Heart right ventricle (tissue), 16 donors: ENCODE data around the gene KCNH8. TPM values are rescaled to one million over a fixed set of nuclear protein-coding genes. Genes with fewer than 3 reads are reported as not detected.

Source experiments
- ATAC-seq, 8 donors: fragments of 200-7000 bp; cut with Tn5 transposase; one replicate each; pipeline ENCODE4 v1.9.1; 2020; ENCODE audit warnings: mild to moderate bottlenecking in 8 of 8, moderate library complexity in 8 of 8, moderate number of reproducible peaks in 1 of 8
- DNase-seq, 2 donors: peaks; one replicate each; pipeline ENCODE4 v3.0.0-alpha.2; 2020
- H3K27ac ChIP-seq, 10 donors: fragments of 200-600 bp; sonication (generic) in 2 of 10; one replicate each; pipeline versions ENCODE4 v1.5.0 to v1.8.0; 2020 to 2022; ENCODE audit warnings: mild to moderate bottlenecking in 3 of 10
- H3K27me3 ChIP-seq, 7 donors: fragments of 200-600 bp; one replicate each; pipeline ENCODE4 v1.8.0; 2021 to 2022; ENCODE audit warnings: mild to moderate bottlenecking in 2 of 7
- H3K36me3 ChIP-seq, 9 donors: fragments of 200-600 bp; sonication (generic) in 1 of 9; one replicate each; pipeline versions ENCODE4 v1.5.0 to v1.8.0; 2020 to 2022; ENCODE audit warnings: mild to moderate bottlenecking in 2 of 9
- H3K4me1 ChIP-seq, 9 donors: fragments of 200-600 bp; sonication (generic) in 1 of 9; one replicate each; pipeline versions ENCODE4 v1.5.0 to v1.8.0; 2020 to 2022; ENCODE audit warnings: mild to moderate bottlenecking in 4 of 9
- H3K4me3 ChIP-seq, 10 donors: fragments of 200-600 bp; sonication (generic) in 2 of 10; one replicate each; pipeline versions ENCODE4 v1.5.0 to v1.8.0; 2020 to 2022; ENCODE audit warnings: mild to moderate bottlenecking in 7 of 10, moderate library complexity in 2 of 10
- H3K9me3 ChIP-seq, 11 donors: fragments of 200-600 bp in 10 of 11; sonication (generic) in 2 of 11; one replicate each; pipeline versions ENCODE4 v1.5.0 to v1.8.0; 2013 to 2022; ENCODE audit warnings: mild to moderate bottlenecking in 2 of 11, control low read depth in 1 of 11, moderate library complexity in 1 of 11
- CTCF ChIP-seq, 9 donors: fragments of 200-600 bp; sonication (generic) in 2 of 9; IDR thresholded peaks; one replicate each; pipeline versions ENCODE4 v1.5.0 to v1.8.0; 2021 to 2022; ENCODE audit warnings: antibody characterized with exemption in 9 of 9, mild to moderate bottlenecking in 5 of 9, moderate library complexity in 1 of 9
- WGBS, 2 donors: extraction: QIAGEN DNeasy Blood & Tissue Kit; methylation state at CpG; one replicate each; pipeline ENCODE4 v1.1.7; 2013; ENCODE audit warnings: inconsistent platforms in 1 of 2; 5-methylcytosine and 5-hydroxymethylcytosine counted together
- intact Hi-C, 10 donors: fragments of 100-400 bp; cut with DNase I; formaldehyde crosslinking; loops; one replicate each; pipeline versions ENCODE4 v1.11.1 to v1.14.2; 2022
- polyA plus RNA-seq, 2 donors: library from polyadenylated mRNA; stranded (reverse); fragments of 200-250 nt; gene quantifications; one replicate each; pipeline ENCODE4 v1.2.3, GENCODE V29; 2013
- total RNA-seq, 10 donors: library from RNA; stranded (reverse); fragmentation: NEBNext Ultra II Directional in 3 of 10; extraction: Animal tissue kit (Norgen Biotek cat#: 25700) in 3 of 10; gene quantifications; one replicate each; pipeline versions ENCODE4 v1.2.1 to v1.2.4, GENCODE V29; 2021 to 2023
- donor health status: Arrhythmogenic right ventricular cardiomyopathy.
- donor health status: ischemic (EF 13 %, LVEDD 7.1; RV severe dilation, severe dysfunction).
- donor health status: healthy with polysubstance abuse.
- donor health status: DM: no; HTN: yes; CAD: no.
- donor health status: DM: no; HTN: no; CAD: no.
- donor health status: ischemic (EF 25% LVEDD 6.9; RV normal size, moderate dysfunction).
- donor health status: ischemic (EF 25% LVEDD 5.7; RV mildly dilated, moderate dysfunction).
- donor health status: healthy.
- donor health status: DM: yes; HTN: yes; CAD: no.
- donor health status: Ischemic cardiomyopathy.
- donor health status: ischemic (EF 35%, LVEDD 5.7; RV mildly dilated, moderate dysfunction).
- donor health status: nonischemic (EF 11% LVEDD 7.7; RV severe dilation, severe dysfunction).
- donor health status: DM: yes; HTN: yes; CAD: no.
- donor health status: PGD.
- donor health status: ischemic (EF 29% LVEDD 5.4; RV normal size, mild dysfunction).
- donor health status: nonischemic (EF 23%, LVEDD 6.1; RV moderate dilation, normal function).

Gene KCNH8
- total and polyA plus RNA-seq, 12 donors = 0.03 to 0.50 (median 0.10) TPM; not detected in 3

- DNase-seq = no peak
- Histone ChIP-seq H3K4me1 (no peaks in the 10 kb centered on the region), H3K27me3 (peaks cover 0 to 17% (median 0%) of the 10 kb centered on the region in 7 donors)
Measured at GRCh38 chr3:19105826-19106225, 42.5 kb upstream of the KCNH8 start.

GRCh38 chr3:19106307-19106706 lies 42.0 kb upstream of the KCNH8 start:
- DNase-seq (no peak), ATAC-seq (no peak)
- Histone ChIP-seq H3K4me3 (no peak overlapping the region), H3K27ac (no peak overlapping the region), H3K36me3 (no peaks in the 10 kb centered on the region), H3K9me3 (peaks cover 0 to 3% (median 0%) of the 10 kb centered on the region in 11 donors), H3K4me1 (no peaks in the 10 kb centered on the region), H3K27me3 (peaks cover 0 to 17% (median 0%) of the 10 kb centered on the region in 7 donors)
- intact Hi-C loops = no loop called here
- TF ChIP-seq CTCF (IDR thresholded peaks at IDR 0.05) = no peak
- WGBS, 2 donors = 83 to 96% methylated on average over 1 of the region's 1 CpG

More at GRCh38 chr3:19105826-19106225, 42.5 kb upstream of the KCNH8 start:
- intact Hi-C loops = no loop called here
- Histone ChIP-seq H3K27ac (no peak overlapping the region), H3K4me3 (no peak overlapping the region), H3K36me3 (no peaks in the 10 kb centered on the region), H3K9me3 (peaks cover 0 to 3% (median 0%) of the 10 kb centered on the region in 11 donors)
- no peak for ATAC-seq
- 74 to 84% methylated on average over 4 of the region's 4 CpGs for WGBS, 2 donors
- TF ChIP-seq CTCF (IDR thresholded peaks at IDR 0.05) = no peak

GRCh38 chr3:19107719-19108118 lies 40.6 kb upstream of the KCNH8 start:
- no peak overlapping the region for H3K27ac ChIP-seq
- H3K36me3 ChIP-seq = no peaks in the 10 kb centered on the region
- H3K4me3 ChIP-seq = no peak overlapping the region
- no peaks in the 10 kb centered on the region for H3K4me1 ChIP-seq
- peaks cover 0 to 3% (median 0%) of the 10 kb centered on the region in 11 donors for H3K9me3 ChIP-seq
- ATAC-seq = no peak
- DNase-seq = no peak
- intact Hi-C loops = no loop called here
- TF ChIP-seq CTCF (IDR thresholded peaks at IDR 0.05) = no peak
- H3K27me3 ChIP-seq = peaks cover 0 to 17% (median 0%) of the 10 kb centered on the region in 7 donors
- WGBS, 2 donors = 63 to 67% methylated on average over 3 of the region's 3 CpGs

GRCh38 chr3:19110335-19110895 lies 37.9 kb upstream of the KCNH8 start:
- TF ChIP-seq CTCF (IDR thresholded peaks at IDR 0.05) = no peak
- DNase-seq (no peak), ATAC-seq (no peak)
- peaks cover 0 to 6% (median 0%) of the 10 kb centered on the region in 7 donors for H3K27me3 ChIP-seq
- H3K4me3 ChIP-seq = no peak overlapping the region
- H3K4me1 ChIP-seq = no peaks in the 10 kb centered on the region
- peaks cover 0 to 3% (median 0%) of the 10 kb centered on the region in 11 donors for H3K9me3 ChIP-seq
- 87 to 91% methylated on average over 1 of the region's 1 CpG for WGBS, 2 donors
- intact Hi-C loops = no loop called here
- H3K36me3 ChIP-seq = no peaks in the 10 kb centered on the region
- no peak overlapping the region for H3K27ac ChIP-seq
